Gastroesophageal sphincter (tissue), 4 donors: Measurements from ENCODE around the gene CFAP97. TPM values are rescaled to one million over a fixed set of nuclear protein-coding genes. Genes with fewer than 3 reads are reported as not detected.

Experiments
- ATAC-seq: fragments of 150-250 bp; one replicate; pipeline ENCODE4 v1.9.1; 2016; ENCODE audit warnings: mild to moderate bottlenecking, moderate library complexity
- H3K27ac ChIP-seq, 4 donors: fragments of 200-600 bp; sonication (generic) in 3 of 4; 1 replicate in 3 of 4; 2 replicates in 1 of 4; pipeline ENCODE4 v1.5.1; 2016 to 2019
- H3K27me3 ChIP-seq: fragments of 200-600 bp; sonication (generic); one replicate; pipeline ENCODE4 v1.5.1; 2019
- H3K36me3 ChIP-seq, 2 donors: fragments of 200-600 bp; sonication (generic); one replicate each; pipeline ENCODE4 v1.5.1; 2019; ENCODE audit warnings: control low read depth in 1 of 2
- H3K4me1 ChIP-seq, 3 donors: fragments of 200-600 bp; sonication (generic); 1 replicate in 2 of 3; 2 replicates in 1 of 3; pipeline ENCODE4 v1.5.1; 2016 to 2019; ENCODE audit warnings: control low read depth in 2 of 3
- H3K4me3 ChIP-seq, 2 donors: fragments of 200-600 bp; sonication (generic); one replicate each; pipeline ENCODE4 v1.5.1; 2019; ENCODE audit warnings: mild to moderate bottlenecking in 1 of 2, moderate library complexity in 1 of 2
- H3K9me3 ChIP-seq, 3 donors: fragments of 200-600 bp; sonication (generic); one replicate each; pipeline ENCODE4 v1.5.1; 2017 to 2019; ENCODE audit warnings: control low read depth in 2 of 3
- CTCF ChIP-seq, 4 experiments: fragments of 200-600 bp in 2 of 4; fragments of 450-650 bp in 2 of 4; sonication (generic) in 1 of 4; IDR thresholded peaks; one replicate each; pipeline ENCODE4 v1.5.1; 2017 to 2019; ENCODE audit warnings: antibody characterized with exemption in 4 of 4, mild to moderate bottlenecking in 2 of 4, moderate library complexity in 2 of 4
- EP300 ChIP-seq: sonication (generic); formaldehyde crosslinking; IDR thresholded peaks from one replicate; pipeline ENCODE4 v1.6.1; 2017; ENCODE audit warnings: antibody characterized with exemption, mild to moderate bottlenecking
- POLR2A ChIP-seq, 2 donors: fragments of 450-650 bp; IDR thresholded peaks; one replicate each; pipeline ENCODE4 v1.6.1; 2017; ENCODE audit warnings: antibody characterized with exemption in 2 of 2, mild to moderate bottlenecking in 2 of 2, moderate library complexity in 1 of 2
- POLR2AphosphoS5 ChIP-seq: sonication (generic); formaldehyde crosslinking; IDR thresholded peaks from one replicate; pipeline ENCODE4 v1.6.1; 2017; ENCODE audit warnings: antibody characterized with exemption
- WGBS, 2 donors: methylation state at CpG; one replicate each; pipeline ENCODE4 v1.1.5; 2018; ENCODE audit warnings: low coverage in 1 of 2; 5-methylcytosine and 5-hydroxymethylcytosine counted together
- total RNA-seq, 4 donors: library from RNA; depleted of rRNA; stranded (reverse); fragments of >200 nt; gene quantifications; one replicate each; pipeline ENCODE4 v1.1.0, GENCODE V29; 2016

The CFAP97 gene
- total RNA-seq, 4 donors from 2014 or later: 36.5 to 47.9 (median 42.8) TPM

GRCh38 chr4:185190306-185190856, 13.4 kb downstream of the CFAP97 start:
- Histone ChIP-seq H3K27me3 (no peaks in the 10 kb centered on the region), H3K27ac (no peak overlapping the region), H3K36me3 (peaks cover 0 to 41% of the 10 kb centered on the region in 2 donors), H3K9me3 (no peaks in the 10 kb centered on the region), H3K4me3 (no peak overlapping the region), H3K4me1 (peaks cover 0 to 34% (median 0%) of the 10 kb centered on the region in 3 donors)
- ATAC-seq: no peak
- TF ChIP-seq POLR2A (IDR thresholded peaks at IDR 0.05) (no peak), EP300 (no peak), POLR2AphosphoS5 (no peak), CTCF (IDR thresholded peaks at IDR 0.05) (no peak)
- WGBS, 2 donors: 87 to 90% methylated on average over 4 to 6 of the region's 6 CpGs

GRCh38 chr4:185189606-185190305, 14.0 kb downstream of the CFAP97 start:
- no peak for TF ChIP-seq POLR2A (IDR thresholded peaks at IDR 0.05)
- no peak for TF ChIP-seq EP300
- no peak for TF ChIP-seq CTCF (IDR thresholded peaks at IDR 0.05)
- TF ChIP-seq POLR2AphosphoS5: no peak
- Histone ChIP-seq H3K4me1 (peaks cover 0 to 29% (median 0%) of the 10 kb centered on the region in 3 donors), H3K36me3 (peaks cover 0 to 41% of the 10 kb centered on the region in 2 donors), H3K27me3 (no peaks in the 10 kb centered on the region), H3K4me3 (no peak overlapping the region), H3K27ac (no peak overlapping the region), H3K9me3 (no peaks in the 10 kb centered on the region)
- 54 to 55% methylated on average over 3 to 4 of the region's 4 CpGs for WGBS, 2 donors
- no peak for ATAC-seq

DNA sequence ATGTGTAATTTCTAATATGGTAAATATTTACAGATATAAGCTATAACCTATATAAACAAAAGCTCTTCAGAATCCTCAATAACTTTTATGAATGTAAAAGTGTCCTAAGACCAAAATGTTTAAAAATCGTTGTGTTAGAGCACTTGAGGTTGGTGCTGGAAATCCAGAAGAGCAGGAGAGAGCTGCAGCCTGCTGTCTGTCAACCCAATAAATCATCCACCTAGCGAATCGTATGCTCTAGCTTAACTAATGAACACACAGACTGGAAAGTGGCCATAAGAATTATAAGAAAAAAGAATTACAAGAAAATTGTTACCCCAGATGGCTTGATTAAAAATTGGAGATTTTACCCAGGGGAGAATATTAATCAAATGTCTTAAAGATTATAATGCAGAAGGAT, 17.0 kb downstream of the CFAP97 start:
- Histone ChIP-seq H3K4me3 (no peak overlapping the region), H3K4me1 (peaks cover 0 to 45% (median 0%) of the 10 kb centered on the region in 3 donors), H3K36me3 (peaks cover 0 to 33% of the 10 kb centered on the region in 2 donors), H3K27me3 (no peaks in the 10 kb centered on the region), H3K9me3 (no peaks in the 10 kb centered on the region), H3K27ac (no peak overlapping the region)
- WGBS, 2 donors: 40 to 54% methylated on average over 3 of the region's 3 CpGs
- no peak for ATAC-seq
- TF ChIP-seq EP300 (no peak), POLR2A (IDR thresholded peaks at IDR 0.05) (no peak), CTCF (IDR thresholded peaks at IDR 0.05) (no peak), POLR2AphosphoS5 (no peak)

DNA sequence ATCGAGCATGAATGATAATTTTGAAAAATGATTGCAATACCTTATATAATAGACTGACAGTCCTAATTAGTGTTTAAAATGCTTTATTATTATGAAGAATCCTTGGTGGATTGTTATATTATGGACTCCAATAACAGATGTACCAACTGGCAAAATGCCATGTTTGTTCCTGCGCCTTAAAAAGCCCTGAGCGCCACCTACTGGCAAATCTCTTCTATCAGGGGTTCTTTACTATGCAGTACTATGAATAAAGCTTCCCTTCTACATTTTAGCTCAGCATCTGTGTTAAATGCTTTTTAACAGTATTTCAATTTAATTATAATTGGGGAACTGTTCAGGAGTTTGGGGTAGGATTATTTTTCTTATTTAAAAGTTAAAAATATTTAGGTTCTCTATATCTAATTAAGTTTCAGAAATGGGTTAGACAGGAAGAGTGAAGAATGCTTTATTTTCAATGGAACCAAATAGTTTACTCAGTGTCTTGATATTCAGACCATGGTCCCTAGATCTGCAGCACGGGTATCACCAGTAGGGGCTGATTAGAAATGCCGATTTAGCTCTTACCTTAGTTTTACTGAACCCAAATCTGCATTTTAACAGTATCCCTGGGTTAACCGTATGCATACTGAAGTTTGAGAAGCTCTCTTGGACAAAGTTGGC, 20.0 kb downstream of the CFAP97 start:
- Histone ChIP-seq H3K4me1 (peaks cover 0 to 43% (median 0%) of the 10 kb centered on the region in 3 donors), H3K9me3 (no peaks in the 10 kb centered on the region), H3K27ac (peak overlapping the region in 1 of 4 donors; percentile 33), H3K27me3 (no peaks in the 10 kb centered on the region), H3K4me3 (no peak overlapping the region), H3K36me3 (peaks cover 0 to 12% of the 10 kb centered on the region in 2 donors)
- ATAC-seq: peak; percentile 63
- 35 to 41% methylated on average over 6 of the region's 6 CpGs for WGBS, 2 donors
- TF ChIP-seq CTCF (IDR thresholded peaks at IDR 0.05): peak; percentile 74 to 85 (median 76)
- TF ChIP-seq POLR2AphosphoS5: peak; percentile 79
- TF ChIP-seq POLR2A (IDR thresholded peaks at IDR 0.05): no peak
